COLO668 (cell line): Measurements from ENCODE around the gene GABRR3.
"Not testable (repeated sequence)": the region's sequence is repeated elsewhere in the genome, so short reads cannot be mapped to it uniquely, and the experiment has no call there.

ENCODE experiments used
- DNase-seq: peaks from one replicate; lab custom pipeline; 2025; ENCODE audit not compliant: unreplicated experiment; lab: John Stamatoyannopoulos, UW

Gene GABRR3

DNA sequence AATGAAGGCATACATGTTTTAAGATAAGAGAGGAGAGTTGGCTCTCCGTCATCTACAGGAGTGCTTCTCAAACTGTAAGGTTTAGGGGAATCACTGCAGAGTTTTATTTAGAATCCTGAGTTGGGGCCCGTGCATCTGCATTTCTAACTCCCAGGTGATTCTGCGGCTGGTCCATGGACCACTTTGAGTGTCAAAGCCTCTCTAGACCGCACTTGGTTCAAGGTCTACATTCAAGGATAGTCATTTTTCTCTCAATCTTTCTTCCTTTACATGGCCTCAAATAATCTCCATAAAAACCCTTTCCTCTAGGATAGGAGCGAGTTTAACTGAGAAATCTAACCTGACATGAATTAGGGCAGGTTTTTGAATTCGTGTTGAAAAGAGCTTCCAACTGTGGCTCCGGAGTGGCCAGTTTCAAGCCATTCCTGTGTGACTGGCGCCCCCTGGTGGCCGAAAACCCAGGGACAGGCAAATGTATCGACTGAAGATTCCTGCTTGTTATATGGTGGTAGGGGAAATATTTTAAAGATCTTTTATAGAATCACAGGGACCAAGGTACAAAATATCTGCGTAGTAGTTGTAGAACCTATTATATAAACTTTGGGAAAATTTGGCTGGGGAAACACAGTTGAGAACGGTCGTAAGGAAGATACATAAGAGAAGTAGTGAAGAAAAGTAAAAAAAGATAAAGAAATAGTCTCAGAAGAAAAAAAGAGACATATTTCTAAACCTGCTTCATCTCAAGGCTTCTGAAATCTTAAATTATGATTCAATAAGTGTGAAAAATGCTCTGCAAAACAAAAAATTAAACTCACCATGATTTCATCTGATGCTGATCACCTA, 11.9 kb downstream of the GABRR3 start:
- DNase-seq: peak; percentile 68

DNA sequence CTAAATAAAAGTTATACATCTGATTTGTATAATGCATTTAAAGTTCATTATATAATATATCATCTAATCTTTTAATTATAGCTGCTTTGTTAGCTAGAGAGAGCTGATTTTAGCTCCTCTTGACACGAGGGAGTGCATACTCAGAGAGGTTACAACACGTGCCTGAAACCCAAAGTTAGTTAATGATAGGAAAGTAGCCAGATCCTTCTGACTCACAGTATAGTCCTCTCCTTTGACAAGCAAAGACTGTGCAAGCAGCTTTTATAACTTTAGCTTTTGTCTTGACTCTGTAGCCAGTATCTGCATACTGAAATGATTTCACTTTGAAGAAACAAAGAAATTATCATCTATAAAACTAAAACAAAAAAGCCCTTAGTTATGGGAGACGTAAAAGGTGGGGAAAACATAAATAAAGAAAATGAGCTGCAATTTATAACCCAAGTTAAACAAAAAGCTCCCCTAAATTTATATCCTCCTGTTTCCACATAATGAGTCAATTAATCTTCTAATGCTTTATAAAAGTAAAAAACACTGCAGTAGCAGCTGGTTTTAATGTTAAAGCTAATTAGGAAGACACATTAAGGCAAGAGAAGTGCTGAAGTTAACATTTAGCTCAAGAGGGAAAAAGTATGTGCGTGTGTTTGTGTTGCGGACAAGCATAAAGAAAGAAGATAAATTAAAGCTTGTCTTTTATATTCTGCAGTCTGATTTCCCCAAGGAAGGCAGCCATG, 13.1 kb downstream of the GABRR3 start:
- DNase-seq: no peak

DNA sequence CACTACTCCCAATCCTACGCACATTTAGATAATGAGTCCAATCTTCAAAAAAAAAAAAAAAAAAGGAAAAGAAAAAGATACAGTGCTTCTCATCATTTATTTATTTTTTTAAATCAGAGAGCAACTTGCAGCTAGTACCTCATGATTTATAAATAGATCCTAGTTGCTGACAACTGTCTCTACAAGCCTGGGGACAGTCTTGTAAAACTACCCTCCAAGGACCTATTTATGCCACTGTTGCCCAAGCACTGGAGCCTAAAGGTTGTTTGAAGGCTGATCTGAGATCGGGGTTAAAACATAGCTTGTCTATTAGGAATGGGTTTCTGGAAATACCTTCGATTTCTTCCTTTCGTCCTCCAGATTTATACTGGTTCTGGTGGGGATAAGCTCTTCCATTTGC, 14.7 kb downstream of the GABRR3 start:
- no peak for DNase-seq

DNA sequence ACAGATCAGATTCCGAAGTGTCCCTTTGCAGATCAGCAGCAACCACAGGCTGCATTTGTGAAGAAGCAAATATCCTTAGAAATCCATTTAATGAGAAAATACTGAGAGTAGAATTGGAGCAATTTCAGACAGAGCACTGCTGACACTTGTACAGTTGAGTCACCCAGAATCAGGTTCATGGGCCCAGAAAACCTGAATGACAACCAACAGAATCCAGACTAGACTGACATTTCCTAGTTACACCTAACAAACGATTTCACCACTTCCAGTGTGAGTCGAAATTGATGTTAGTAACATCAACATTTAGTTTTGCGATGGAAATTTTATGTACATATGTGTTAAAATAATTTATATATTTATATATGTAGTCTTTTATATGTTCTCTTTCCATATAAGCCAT, 16.8 kb downstream of the GABRR3 start:
- DNase-seq: no peak

DNA sequence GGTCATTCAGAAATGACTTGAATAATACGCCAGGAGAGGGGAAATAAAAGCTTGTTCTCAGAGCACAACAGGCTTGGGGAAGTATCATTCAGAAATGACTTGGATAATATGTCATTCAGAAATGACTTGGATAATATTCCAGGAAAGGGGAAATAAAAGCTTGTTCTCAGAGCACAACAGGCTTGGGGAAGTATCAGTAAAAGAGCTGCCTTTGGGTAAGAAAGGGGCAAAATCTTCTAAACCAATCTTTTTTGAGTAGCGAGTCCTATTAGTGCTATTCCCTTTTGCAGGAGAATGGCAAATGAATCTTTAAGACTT, 20.9 kb downstream of the GABRR3 start:
- DNase-seq: no peak

DNA sequence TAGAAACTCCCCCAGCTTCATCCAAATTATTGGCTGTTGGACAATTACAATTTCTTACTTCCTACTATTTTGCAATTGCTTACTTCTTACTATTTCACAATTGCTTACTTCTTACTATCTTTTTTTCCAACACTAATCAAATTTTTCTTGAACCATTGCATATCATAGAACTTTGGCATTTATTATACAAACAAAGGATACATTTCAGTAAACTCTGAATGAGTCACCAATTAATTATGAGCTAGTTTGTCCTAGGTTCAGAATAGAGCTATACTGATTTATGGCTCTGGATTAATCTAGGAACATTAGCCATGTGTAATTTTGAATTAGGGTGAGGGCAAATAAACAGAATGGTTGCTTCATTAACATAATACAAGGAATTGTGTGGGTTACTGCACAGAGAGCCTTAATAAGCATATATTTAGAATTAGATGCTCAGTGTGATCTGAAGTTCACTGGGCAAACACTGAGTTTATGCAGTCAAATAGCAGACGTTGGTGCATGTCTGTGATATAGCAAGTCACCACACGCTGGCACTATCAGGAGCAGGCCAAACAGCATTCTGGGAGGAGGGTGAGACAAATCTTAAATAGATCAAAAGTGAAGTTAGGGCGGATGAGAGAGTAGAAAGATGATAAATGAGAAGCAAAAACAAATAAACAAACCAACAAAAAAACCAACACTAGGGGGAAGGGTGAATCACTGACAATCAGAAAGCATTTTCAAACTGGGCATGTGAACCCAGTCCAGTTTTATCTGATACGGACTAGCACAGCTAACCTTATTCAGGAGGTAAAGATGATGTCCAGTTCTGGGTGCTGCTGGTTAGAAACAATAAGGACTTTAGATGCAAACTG, 21.5 kb downstream of the GABRR3 start:
- DNase-seq: no peak

DNA sequence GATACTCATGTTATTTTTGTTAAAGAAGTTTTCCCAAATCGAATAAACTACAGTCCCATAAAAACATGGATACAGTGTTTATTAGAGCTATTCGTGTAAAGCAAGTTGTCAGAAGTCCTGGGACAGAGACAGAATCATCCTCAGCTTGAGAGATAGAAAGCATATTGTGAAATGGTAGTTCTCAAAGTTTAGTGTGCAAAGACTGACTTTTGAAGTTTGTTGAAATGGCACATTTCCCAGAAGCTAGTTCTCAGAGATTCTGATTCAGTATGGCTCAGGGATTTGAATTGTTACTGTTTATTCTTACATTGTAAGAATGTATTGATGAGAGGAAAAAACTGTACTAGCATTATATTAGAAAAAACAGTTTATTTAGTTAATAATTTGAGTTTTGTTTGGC, 22.1 kb downstream of the GABRR3 start:
- DNase-seq: no peak

DNA sequence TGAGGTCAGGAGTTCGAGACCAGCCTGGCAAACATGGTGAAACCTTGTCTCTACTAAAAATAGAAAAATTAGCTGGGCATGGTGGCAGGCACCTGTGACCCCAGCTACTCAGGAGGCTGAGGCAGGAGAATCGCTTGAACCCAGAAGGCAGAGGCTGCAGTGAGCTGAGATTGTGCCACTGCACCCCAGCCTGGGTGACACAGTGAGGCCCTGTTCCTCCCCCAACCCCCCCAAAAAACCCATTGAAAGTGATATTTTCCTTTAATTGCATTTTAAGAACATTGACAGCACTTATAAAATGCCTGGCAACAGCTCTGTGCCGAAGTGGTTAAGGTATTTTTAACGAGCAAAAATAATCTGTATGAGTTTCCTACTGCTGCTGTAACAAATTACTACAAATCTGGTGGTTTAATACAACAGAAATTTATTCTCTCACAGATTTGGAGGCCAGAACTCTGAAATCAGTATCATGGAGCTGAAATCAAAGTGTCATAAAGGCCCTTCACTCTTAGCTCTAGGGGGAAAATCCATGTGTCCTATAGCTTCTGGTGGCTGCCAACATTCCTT, 24.1 kb downstream of the GABRR3 start:
- DNase-seq: not testable (repeated sequence)

DNA sequence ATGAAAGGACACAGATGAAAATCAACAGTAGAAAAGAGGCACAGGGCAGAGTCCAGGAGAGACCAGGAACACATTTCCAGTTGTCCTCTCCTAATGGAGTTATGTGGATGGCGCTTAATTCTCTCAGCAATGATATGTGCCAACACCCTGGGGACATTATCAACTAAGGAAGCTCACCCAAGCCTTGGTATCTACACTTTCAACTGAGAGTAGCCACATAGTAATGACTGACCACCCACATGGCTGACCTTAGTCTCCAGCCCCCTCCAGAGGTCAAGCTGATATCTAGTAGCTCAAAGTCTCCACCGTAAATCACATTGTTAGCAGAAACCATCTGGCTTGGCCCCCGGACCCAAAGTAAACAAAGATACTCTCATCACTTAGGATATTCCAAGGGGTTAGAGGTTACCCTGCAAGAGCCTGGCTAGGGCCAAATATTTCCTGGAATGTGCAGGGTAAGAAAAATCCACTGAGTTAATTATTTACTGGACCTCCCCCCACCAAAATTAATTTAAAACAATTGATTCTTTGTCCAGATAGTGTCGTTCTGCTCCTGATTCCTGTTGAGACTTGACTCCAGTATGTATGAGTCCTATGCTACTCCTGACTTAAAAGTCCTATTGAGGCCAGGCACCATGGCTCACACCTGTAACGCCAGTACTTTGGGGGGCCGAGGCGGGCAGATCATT, 24.8 kb downstream of the GABRR3 start:
- DNase-seq: no peak

DNA sequence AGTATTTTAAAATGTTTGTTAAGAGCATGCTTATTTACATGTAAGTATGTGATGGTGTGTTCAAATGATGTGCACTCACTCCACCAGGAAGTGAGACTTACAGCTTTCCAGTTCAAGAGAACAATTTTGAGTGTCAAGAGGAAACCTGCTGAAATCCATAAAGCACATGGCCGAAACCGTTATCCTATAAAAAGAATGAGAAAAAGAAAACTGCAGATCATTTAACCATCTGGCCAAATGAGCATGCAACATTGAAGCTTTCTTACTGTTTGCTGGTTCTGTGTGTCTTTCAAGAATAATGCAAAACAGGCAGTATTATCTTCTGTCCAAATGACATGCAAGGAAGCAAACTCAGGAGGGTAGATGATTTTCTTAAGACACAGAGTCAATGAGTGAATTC, 26.3 kb downstream of the GABRR3 start:
- no peak for DNase-seq

DNA sequence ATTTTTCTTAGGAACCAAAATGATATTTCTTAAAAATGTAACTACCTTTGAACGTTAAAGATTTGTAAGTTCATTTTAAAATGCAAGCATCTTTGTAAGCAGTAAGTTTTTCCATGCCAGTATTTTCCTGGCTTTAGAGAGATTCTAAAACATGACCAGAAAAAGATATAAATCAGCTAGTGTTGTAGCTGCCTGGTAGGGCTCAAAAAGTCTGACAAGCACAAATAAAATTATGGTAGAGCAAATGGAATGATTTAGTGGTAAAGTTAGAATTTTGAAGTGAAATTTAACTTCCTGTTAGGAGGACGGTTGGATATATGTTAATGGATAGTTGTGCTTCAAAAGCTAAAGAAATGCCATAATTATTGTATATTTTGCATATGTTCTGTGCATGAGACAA, 29.7 kb downstream of the GABRR3 start:
- DNase-seq: no peak

DNA sequence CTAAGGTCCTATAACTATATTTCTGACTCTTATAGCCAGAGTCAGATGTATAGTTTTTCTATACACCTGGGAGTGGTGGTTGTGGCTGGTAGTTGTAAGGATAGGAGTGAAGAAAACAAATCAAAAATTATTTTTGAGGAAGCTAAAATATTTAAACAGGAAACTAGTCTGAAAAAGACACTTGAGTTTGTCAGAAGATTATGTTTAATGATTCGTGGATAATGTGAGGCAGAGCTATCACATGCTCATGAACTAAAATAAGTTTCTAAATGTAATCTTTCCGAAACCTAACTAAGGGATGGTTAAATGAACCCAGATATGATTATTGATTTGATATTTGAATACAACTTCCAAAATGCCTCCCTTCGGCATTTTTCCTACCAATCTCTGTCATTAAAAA, 30.4 kb downstream of the GABRR3 start:
- DNase-seq: no peak

DNA sequence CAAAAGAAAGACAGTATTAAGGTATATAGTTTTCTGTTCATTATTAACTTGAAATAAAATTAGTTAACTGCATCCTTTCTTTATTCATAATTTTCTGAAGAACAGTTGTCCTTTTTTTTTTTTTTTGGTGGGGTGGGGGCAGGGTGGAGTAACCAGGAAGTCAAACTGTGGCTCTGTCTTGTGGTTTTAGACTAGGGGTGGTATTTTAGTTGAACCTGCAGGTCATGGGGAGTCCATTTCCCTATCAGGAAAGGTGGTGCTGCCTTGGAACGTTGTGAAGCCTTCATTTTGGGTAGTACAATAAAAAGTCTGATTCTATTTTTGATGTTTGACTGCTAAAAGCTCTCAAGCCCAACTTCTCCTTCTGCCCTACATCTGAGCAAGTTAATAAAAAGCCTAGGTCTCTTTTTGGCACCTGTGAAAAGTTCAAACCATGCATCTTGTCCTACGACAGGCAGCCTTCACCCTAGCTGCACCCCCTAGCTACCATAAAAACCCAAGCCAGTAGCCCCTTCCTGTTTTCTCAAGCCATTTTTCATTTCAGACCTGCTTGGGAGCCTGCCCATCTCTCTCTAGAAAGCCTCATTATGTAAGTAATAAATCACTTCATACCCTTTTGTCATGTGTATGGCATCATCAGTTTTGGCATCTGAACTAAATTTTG, 31.7 kb downstream of the GABRR3 start:
- no peak for DNase-seq

DNA sequence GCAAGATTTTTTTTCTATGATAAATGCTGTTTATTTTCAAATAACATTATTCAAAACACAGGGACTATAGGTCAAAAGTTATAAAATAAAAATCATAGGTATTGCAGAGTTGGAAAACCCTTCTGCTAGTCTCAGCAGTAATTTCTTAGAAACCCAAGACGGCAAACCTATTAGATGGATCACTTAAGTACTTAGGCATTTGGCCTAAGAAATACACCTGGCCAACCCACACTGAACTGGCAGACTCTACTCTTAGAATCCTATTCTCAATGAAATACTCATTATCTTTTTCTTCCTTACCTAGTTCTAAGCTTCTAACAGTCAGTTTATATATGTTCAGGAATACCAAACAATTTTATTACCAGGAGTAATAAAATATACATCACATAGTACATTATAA, 32.4 kb downstream of the GABRR3 start:
- no peak for DNase-seq

DNA sequence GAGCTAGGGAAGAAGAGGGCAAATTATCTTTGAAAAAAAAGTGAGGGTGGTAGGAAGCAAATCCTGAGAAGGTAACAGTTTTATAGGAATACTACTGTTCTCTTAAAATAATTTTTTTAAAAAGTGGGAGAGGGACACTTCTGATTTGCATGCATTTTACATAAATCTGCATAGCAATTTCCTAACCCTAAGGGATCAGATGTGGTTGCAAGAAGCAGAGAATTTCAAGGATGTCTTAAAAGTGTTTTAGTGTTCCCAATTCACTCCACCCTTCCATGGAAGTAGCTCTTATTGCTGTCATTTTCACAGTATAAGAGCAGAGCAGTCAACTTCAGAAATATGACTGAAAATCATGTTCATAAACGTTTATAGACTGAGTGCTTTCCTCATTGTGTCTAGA, 35.1 kb downstream of the GABRR3 start:
- no peak for DNase-seq

DNA sequence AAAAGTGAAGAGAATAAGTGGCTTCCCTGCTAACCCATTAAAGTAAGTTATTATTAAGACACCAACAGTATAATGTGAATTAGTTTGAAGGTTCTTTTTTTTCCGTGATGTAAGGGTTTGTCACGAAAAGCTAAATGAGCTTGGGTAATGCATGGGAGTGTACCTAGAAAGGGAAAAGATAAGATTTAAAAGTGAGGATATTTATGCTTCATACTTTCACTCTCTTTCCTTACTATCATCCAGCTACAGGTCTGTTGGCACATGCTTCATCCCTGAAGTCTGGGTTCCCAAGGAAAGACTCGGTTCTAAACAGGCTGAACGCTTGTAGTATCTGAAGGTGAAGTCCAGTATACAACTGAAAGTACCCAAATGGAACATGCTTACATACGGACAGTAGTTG, 36.0 kb downstream of the GABRR3 start:
- DNase-seq: no peak

DNA sequence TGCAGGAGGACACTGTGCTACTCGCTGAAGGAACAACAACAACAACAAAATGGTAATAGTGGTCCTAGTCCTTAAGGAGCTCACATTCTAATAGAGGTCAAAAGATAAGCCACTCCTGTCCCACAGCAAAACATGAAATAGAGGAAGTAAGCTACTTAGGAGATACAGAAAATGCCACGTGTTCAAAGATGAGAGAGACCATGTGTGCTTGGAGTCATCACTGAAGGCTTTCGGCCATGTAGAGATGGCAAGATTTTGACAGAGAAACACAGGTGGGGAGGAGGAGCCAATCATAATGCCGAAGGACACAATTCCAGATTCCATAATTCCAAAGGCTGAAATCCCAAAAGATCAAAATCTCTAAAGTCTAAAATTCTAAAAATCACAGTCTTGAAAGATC, 38.1 kb downstream of the GABRR3 start:
- no peak for DNase-seq

DNA sequence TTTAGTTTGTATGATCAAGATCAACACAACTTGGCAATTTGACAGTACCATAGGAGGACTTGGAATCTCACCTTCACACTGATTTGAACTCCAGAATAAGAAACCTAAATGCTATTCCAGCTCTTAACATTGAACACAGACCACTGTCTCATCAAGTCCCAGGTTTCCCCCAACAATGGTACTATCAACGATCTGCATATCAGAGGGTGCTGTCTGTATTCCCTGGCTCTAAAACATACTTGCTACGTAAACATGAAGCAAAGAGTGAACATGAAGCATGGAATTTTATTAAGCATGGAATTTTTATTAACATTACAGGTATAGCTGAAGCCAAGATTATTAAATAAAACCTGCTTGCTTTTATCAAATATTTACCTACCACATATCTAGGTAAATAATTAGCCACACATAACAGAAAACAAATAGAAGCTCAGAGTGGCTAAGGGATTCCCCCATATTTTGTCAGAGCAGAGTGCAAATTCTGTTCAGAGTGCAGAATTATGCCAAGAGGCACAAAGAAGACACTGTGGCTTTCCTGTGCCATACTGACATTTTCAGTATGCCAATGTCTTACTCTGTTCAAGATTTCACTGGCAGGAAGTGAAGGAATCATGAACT, 40.7 kb downstream of the GABRR3 start:
- no peak for DNase-seq

DNA sequence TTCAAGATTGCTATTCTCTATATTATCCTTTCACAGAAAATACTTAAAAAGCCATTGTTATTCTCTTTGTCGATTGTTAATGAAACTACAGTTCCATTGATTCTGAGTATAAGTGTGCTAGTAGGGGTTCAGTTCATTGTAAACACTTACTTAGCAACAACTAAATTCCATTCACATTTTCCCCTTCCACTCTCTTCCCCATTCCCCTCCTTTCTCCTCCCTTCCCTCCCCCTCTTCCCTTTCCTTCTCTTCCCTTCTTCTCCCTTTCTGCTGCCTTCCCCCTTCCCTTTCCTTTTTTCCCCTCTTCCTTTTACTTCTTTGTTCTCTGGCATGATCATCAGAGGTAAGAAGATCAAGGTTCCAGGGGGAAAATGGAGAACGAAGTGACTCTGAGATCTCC, 41.6 kb downstream of the GABRR3 start:
- DNase-seq: no peak
